K562 (cell line): ENCODE measurements around the gene ZMAT2. TPM values are rescaled to one million over a fixed set of nuclear protein-coding genes. Genes with fewer than 3 reads are reported as not detected.

Experiments
- ARID3B ChIP-seq: fragments of 250-450 bp; sonication (Bioruptor Pico); IDR thresholded peaks from 2 replicates; pipeline ENCODE4 v1.4.0; 2020; ENCODE audit warnings: borderline replicate concordance
- ASH1L ChIP-seq: fragments of 450-650 bp; IDR thresholded peaks from 2 replicates; pipeline ENCODE4 v1.6.1; 2018; ENCODE audit warnings: borderline replicate concordance, mild to moderate bottlenecking, low read depth; ENCODE audit not compliant: partially characterized antibody
- BACH1 ChIP-seq: fragments of 200-800 bp; sonication (Bioruptor generic); IDR thresholded peaks from 2 replicates; pipeline ENCODE4 v1.6.1; 2016; ENCODE audit warnings: missing genetic modification characterization, missing compliant biosample characterization
- CHAMP1 ChIP-seq: fragments of 450-650 bp; IDR thresholded peaks from 2 replicates; pipeline ENCODE4 v1.6.1; 2016; ENCODE audit warnings: mild to moderate bottlenecking
- MAX ChIP-seq: sonication (generic); formaldehyde crosslinking; IDR thresholded peaks from 2 replicates; pipeline ENCODE4 v1.9.0; 2022; ENCODE audit warnings: mild to moderate bottlenecking, missing genetic modification reagents
- MED1 ChIP-seq: sonication (generic); formaldehyde crosslinking; IDR thresholded peaks from 2 replicates; pipeline ENCODE4 v1.8.1; 2023; ENCODE audit warnings: missing genetic modification reagents, borderline replicate concordance
- MYC ChIP-seq, 2 experiments: fragments of 250-450 bp in 1 of 2; sonication (Bioruptor Pico) in 1 of 2; IDR thresholded peaks; 2 replicates each; pipeline versions ENCODE4 v1.5.1 to v1.6.1; 2012 to 2021; ENCODE audit warnings: low read depth in 2 of 2, borderline replicate concordance in 1 of 2, improper control_type of control experiment in 1 of 2, low read length in 1 of 2, mild to moderate bottlenecking in 1 of 2, moderate library complexity in 1 of 2
- SREBF2 ChIP-seq: sonication (generic); formaldehyde crosslinking; IDR thresholded peaks from 2 replicates; pipeline ENCODE4 v1.4.0; 2020; ENCODE audit warnings: mild to moderate bottlenecking, missing genetic modification reagents
- STAT6 ChIP-seq: sonication (generic); formaldehyde crosslinking; IDR thresholded peaks from 2 replicates; pipeline ENCODE4 v1.8.1; 2023; ENCODE audit warnings: mild to moderate bottlenecking, missing genetic modification reagents
- ZKSCAN8 ChIP-seq: fragments of 200-800 bp; sonication (Bioruptor generic); IDR thresholded peaks from 2 replicates; pipeline ENCODE4 v1.6.1; 2016; ENCODE audit warnings: missing genetic modification characterization, missing compliant biosample characterization
- ZNF143 ChIP-seq: sonication (generic); formaldehyde crosslinking; IDR thresholded peaks from 2 replicates; pipeline ENCODE4 v1.9.0; 2022; ENCODE audit warnings: mild to moderate bottlenecking, missing genetic modification reagents
- ZNF444 ChIP-seq: fragments of 250-450 bp; sonication (Bioruptor Pico); IDR thresholded peaks from 2 replicates; pipeline ENCODE4 v1.4.0; 2020; ENCODE audit warnings: mild to moderate bottlenecking, moderate library complexity
- ZSCAN32 ChIP-seq: fragments of 450-650 bp; formaldehyde crosslinking; IDR thresholded peaks from 2 replicates; pipeline ENCODE4 v1.4.0; 2020; ENCODE audit warnings: mild to moderate bottlenecking, moderate library complexity
- polyA plus RNA-seq, 8 experiments: library from polyadenylated mRNA; depleted of rRNA in 4 of 8; stranded (reverse) in 5 of 8; unstranded in 3 of 8; fragments of >200 nt; fragmentation: Nextera tagmentation in 2 of 8; fragmentation: Illumina TruSeq in 1 of 8; extraction: Ambion mirVana in 2 of 8; extraction: Trizol in 1 of 8; gene quantifications; 2 replicates each; pipeline versions ENCODE4 v1.2.1 to v1.2.3, GENCODE V29; 2011 to 2014; ENCODE audit warnings: inconsistent platforms in 1 of 8, missing spikeins in 1 of 8
- total RNA-seq, 7 experiments: library from RNA; depleted of rRNA in 6 of 7; stranded (reverse); fragments of >200 nt in 6 of 7; fragmentation: Illumina TruSeq in 2 of 7; extraction: Trizol in 2 of 7; gene quantifications; 2 replicates each; pipeline versions ENCODE4 v1.2.1 to v1.2.3, GENCODE V29; 2011 to 2021; ENCODE audit warnings: low replicate concordance in 1 of 7
- TF ChIP-seq, protein P1 (sequence below): fragments of 450-650 bp; formaldehyde crosslinking; IDR thresholded peaks from 2 replicates; pipeline ENCODE4 v1.4.0; 2020; ENCODE audit warnings: mild to moderate bottlenecking, moderate library complexity
- TF ChIP-seq, protein P2 (sequence below): fragments of 250-450 bp; sonication (Bioruptor Pico); IDR thresholded peaks from 2 replicates; pipeline ENCODE4 v1.8.0; 2021; ENCODE audit warnings: moderate library complexity, mild to moderate bottlenecking, inconsistent platforms

Gene ZMAT2
- total and polyA plus RNA-seq, 9 of the 15 experiments (the other 6 are each of a cell fraction or from before 2014, with no cell fraction given), result 44.2 to 101 (median 69.2) TPM

DNA sequence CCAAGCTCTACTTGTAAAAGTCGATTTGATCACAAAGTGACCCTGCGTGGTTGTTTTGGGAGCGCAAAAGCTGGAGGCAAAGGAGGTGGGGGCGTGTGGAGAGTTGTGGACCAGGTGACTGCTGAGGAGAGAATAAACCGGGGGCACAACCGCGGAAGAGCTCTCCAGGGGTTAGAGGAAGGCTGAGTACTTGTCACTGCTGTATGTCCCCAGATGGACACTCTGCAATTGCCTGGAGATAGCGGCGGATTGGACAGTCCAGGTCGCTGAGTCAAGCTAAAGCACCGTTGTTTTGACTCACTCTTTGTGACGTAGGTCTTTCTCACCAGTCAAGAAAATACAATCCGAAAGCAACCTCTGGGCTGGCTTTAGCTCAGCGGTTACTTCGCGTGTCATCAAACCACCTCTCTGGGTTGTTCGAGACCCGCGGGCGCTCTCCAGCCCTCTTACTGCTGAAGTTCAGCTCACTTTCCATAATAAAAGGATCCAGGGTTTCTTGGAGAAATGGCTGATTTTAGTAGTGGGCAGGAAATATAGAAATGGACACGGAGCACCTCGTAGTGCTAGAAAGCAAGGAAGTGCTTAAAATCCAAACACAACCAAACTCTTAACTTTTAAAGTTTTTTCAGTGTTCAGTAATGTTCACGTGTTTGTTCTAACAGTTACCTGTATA is 25.7 kb downstream of the ZMAT2 start (continued):
- no peak for TF ChIP-seq STAT6 (CRISPR knock-in tag)
- no peak for TF ChIP-seq ARID3B (CRISPR knock-in tag)
- peak; percentile 42; the same call in 1 of the 2 replicates for TF ChIP-seq MAX (CRISPR knock-in tag)
- peak; percentile 75; the same call in 1 of the 2 replicates for TF ChIP-seq CHAMP1
- no peak for TF ChIP-seq ASH1L
- TF ChIP-seq SREBF2 (CRISPR knock-in tag), result no peak
- 0 out of 2 replicates have a peak, but pooled peaks have one; percentile 49 for TF ChIP-seq ZKSCAN8 (CRISPR knock-in tag)
- no peak for TF ChIP-seq ZNF143 (CRISPR knock-in tag)
- no peak for TF ChIP-seq ZNF444 (CRISPR knock-in tag)
- TF ChIP-seq, protein P1, sequence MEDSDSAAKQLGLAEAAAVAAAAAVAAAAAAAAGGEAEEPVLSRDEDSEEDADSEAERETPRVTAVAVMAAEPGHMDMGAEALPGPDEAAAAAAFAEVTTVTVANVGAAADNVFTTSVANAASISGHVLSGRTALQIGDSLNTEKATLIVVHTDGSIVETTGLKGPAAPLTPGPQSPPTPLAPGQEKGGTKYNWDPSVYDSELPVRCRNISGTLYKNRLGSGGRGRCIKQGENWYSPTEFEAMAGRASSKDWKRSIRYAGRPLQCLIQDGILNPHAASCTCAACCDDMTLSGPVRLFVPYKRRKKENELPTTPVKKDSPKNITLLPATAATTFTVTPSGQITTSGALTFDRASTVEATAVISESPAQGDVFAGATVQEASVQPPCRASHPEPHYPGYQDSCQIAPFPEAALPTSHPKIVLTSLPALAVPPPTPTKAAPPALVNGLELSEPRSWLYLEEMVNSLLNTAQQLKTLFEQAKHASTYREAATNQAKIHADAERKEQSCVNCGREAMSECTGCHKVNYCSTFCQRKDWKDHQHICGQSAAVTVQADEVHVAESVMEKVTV, result no peak
- TF ChIP-seq, protein P2, sequence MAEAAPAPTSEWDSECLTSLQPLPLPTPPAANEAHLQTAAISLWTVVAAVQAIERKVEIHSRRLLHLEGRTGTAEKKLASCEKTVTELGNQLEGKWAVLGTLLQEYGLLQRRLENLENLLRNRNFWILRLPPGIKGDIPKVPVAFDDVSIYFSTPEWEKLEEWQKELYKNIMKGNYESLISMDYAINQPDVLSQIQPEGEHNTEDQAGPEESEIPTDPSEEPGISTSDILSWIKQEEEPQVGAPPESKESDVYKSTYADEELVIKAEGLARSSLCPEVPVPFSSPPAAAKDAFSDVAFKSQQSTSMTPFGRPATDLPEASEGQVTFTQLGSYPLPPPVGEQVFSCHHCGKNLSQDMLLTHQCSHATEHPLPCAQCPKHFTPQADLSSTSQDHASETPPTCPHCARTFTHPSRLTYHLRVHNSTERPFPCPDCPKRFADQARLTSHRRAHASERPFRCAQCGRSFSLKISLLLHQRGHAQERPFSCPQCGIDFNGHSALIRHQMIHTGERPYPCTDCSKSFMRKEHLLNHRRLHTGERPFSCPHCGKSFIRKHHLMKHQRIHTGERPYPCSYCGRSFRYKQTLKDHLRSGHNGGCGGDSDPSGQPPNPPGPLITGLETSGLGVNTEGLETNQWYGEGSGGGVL (CRISPR knock-in tag), result no peak
- TF ChIP-seq MYC (IDR thresholded peaks at IDR 0.05; ENCODE audit: low read depth, low read length), result peak; percentile 62
- TF ChIP-seq MYC (CRISPR knock-in tag; IDR thresholded peaks at IDR 0.05; ENCODE audit: borderline replicate concordance, low read depth), result no peak
- no peak for TF ChIP-seq ZSCAN32 (CRISPR knock-in tag)
- peak; percentile 99 for TF ChIP-seq BACH1 (tag)
- TF ChIP-seq MED1 (CRISPR knock-in tag), result no peak
